NCI-H2227 treated with DMSO at 0.1 percent for 48 hours (cell line): ENCODE data around the gene TMEM53.

ENCODE experiments used
- DNase-seq: peaks from one replicate; lab custom pipeline; 2025; lab: John Stamatoyannopoulos, UW

The TMEM53 gene

GRCh38 chr1:44646261-44647110, 27.8 kb downstream of the TMEM53 start:
- no peak for DNase-seq

GRCh38 chr1:44645476-44646244, 28.6 kb downstream of the TMEM53 start:
- DNase-seq, result no peak

- DNase-seq, result no peak
Measured at GRCh38 chr1:44644806-44645205, 29.5 kb downstream of the TMEM53 start.

- DNase-seq, result no peak
Measured at GRCh38 chr1:44643721-44644334, 30.5 kb downstream of the TMEM53 start.

- no peak for DNase-seq
Measured at GRCh38 chr1:44642925-44643324, 31.4 kb downstream of the TMEM53 start.

- no peak for DNase-seq
Measured at GRCh38 chr1:44642255-44642654, 32.0 kb downstream of the TMEM53 start.

GRCh38 chr1:44641126-44642102, 32.9 kb downstream of the TMEM53 start:
- no peak for DNase-seq

GRCh38 chr1:44640200-44640853, 34.0 kb downstream of the TMEM53 start:
- no peak for DNase-seq

GRCh38 chr1:44637702-44638411, 36.4 kb downstream of the TMEM53 start:
- DNase-seq, result no peak

- no peak for DNase-seq
Measured at GRCh38 chr1:44636688-44637598, 37.3 kb downstream of the TMEM53 start.

- no peak for DNase-seq
Measured at GRCh38 chr1:44636083-44636687, 38.1 kb downstream of the TMEM53 start.

GRCh38 chr1:44635439-44635838, 38.8 kb downstream of the TMEM53 start:
- no peak for DNase-seq

- no peak for DNase-seq
Measured at GRCh38 chr1:44634606-44635189, 39.6 kb downstream of the TMEM53 start.

- no peak for DNase-seq
Measured at GRCh38 chr1:44632598-44632997, 41.7 kb downstream of the TMEM53 start.

- peak; percentile 88 for DNase-seq
Measured at GRCh38 chr1:44631647-44632539, 42.4 kb downstream of the TMEM53 start.

GRCh38 chr1:44631333-44631646, 43.0 kb downstream of the TMEM53 start:
- DNase-seq, result no peak

GRCh38 chr1:44630116-44630515, 44.2 kb downstream of the TMEM53 start:
- no peak for DNase-seq
